H1 (cell line): ENCODE results near the gene AP2B1. TPM values are rescaled to one million over a fixed set of nuclear protein-coding genes. Genes with fewer than 3 reads are reported as not detected.

Source experiments
- CTCF ChIA-PET: fragments of 300-600 bp; sonication (Branson Sonifier 250); formaldehyde crosslinking; loops from one replicate; lab custom pipeline; 2021; ENCODE audit not compliant: partially characterized antibody; lab: Charles Lee
- POLR2A ChIA-PET: fragments of 300-600 bp; sonication (Branson Sonifier 250); formaldehyde crosslinking; loops from one replicate; lab custom pipeline; 2021; ENCODE audit warnings: inconsistent platforms; ENCODE audit not compliant: partially characterized antibody; lab: Charles Lee
- DNase-seq, 2 experiments: peaks; one replicate each; pipeline versions ENCODE4 v3.0.0 to v3.0.0-alpha.2; 2010 to 2022; ENCODE audit warnings: low spot score in 2 of 2, low read depth in 1 of 2, mixed read lengths in 1 of 2
- FAIRE-seq: peaks from 2 replicates; lab custom pipeline; 2011; peaks lifted over from hg19 to GRCh38; lab: Jason Lieb, UNC
- H2AFZ ChIP-seq: 2 replicates; pipeline ENCODE4 v1.8.1; 2012; ENCODE audit warnings: low read length, inconsistent platforms
- H2AK5ac ChIP-seq: 2 replicates; pipeline ENCODE4 v1.6.1; 2013; ENCODE audit warnings: low read depth, low read length
- H2BK120ac ChIP-seq: replicated peaks from 2 replicates; pipeline ENCODE3; 2013; ENCODE audit warnings: low read depth, low read length, inconsistent platforms
- H2BK12ac ChIP-seq: 2 replicates; pipeline ENCODE4 v1.6.1; 2013; ENCODE audit warnings: low read depth, low read length
- H2BK15ac ChIP-seq: 2 replicates; pipeline ENCODE4 v1.6.1; 2013; ENCODE audit warnings: low read length
- H2BK20ac ChIP-seq: 2 replicates; pipeline ENCODE4 v1.6.1; 2013; ENCODE audit warnings: low read length
- H2BK5ac ChIP-seq: 2 replicates; pipeline ENCODE4 v1.6.1; 2013; ENCODE audit warnings: low read depth, low read length
- H3K14ac ChIP-seq: 2 replicates; pipeline ENCODE4 v1.6.1; 2013; ENCODE audit warnings: inconsistent platforms; ENCODE audit not compliant: insufficient read length
- H3K18ac ChIP-seq: 2 replicates; pipeline ENCODE4 v1.6.1; 2013; ENCODE audit warnings: low read length; ENCODE audit errors: extremely low read depth
- H3K23ac ChIP-seq: 2 replicates; pipeline ENCODE4 v1.6.1; 2013; ENCODE audit warnings: inconsistent platforms; ENCODE audit not compliant: insufficient read length
- H3K23me2 ChIP-seq: 2 replicates; pipeline ENCODE4 v1.6.1; 2013; ENCODE audit warnings: low read depth, low read length
- H3K27ac ChIP-seq: 2 replicates; pipeline ENCODE4 v1.6.1; 2011; ENCODE audit warnings: low read depth, low read length, inconsistent platforms
- H3K27me3 ChIP-seq, 4 experiments: replicated peaks in 1 of 4; 1 replicate in 1 of 4; 2 replicates in 3 of 4; pipeline versions ENCODE4 v1.6.1 to v1.8.1; 2011 to 2013; ENCODE audit warnings: low read length in 3 of 4, mild to moderate bottlenecking in 3 of 4, inconsistent platforms in 2 of 4, mixed read lengths in 2 of 4, moderate library complexity in 1 of 4; ENCODE audit not compliant: control insufficient read depth in 3 of 4, insufficient read depth in 3 of 4; ENCODE audit errors: extremely low read depth in 1 of 4
- H3K36me3 ChIP-seq, 4 experiments: 2 replicates each; pipeline versions ENCODE4 v1.6.1 to v1.8.1; 2011 to 2013; ENCODE audit warnings: mild to moderate bottlenecking in 4 of 4, low read length in 3 of 4, moderate library complexity in 2 of 4, control low read depth in 1 of 4, inconsistent platforms in 1 of 4; ENCODE audit not compliant: insufficient read depth in 4 of 4, control insufficient read depth in 2 of 4
- H3K4ac ChIP-seq: replicated peaks from 2 replicates; pipeline ENCODE3; 2013; ENCODE audit warnings: low read length, low read depth, mixed read lengths, inconsistent platforms; ENCODE audit not compliant: insufficient read length
- H3K4me1 ChIP-seq, 4 experiments: replicated peaks in 1 of 4; 1 replicate in 1 of 4; 2 replicates in 3 of 4; pipeline versions ENCODE4 v1.6.1 to v1.8.1; 2011 to 2013; ENCODE audit warnings: low read length in 3 of 4, inconsistent platforms in 2 of 4, mixed read lengths in 1 of 4; ENCODE audit not compliant: insufficient read depth in 4 of 4, control insufficient read depth in 3 of 4
- H3K4me2 ChIP-seq, 2 experiments: 2 replicates each; pipeline versions ENCODE4 v1.6.1 to v1.8.1; 2011 to 2013; ENCODE audit warnings: low read depth in 2 of 2, low read length in 2 of 2, control low read depth in 1 of 2, inconsistent platforms in 1 of 2, mild to moderate bottlenecking in 1 of 2; ENCODE audit not compliant: insufficient read depth in 1 of 2
- H3K4me3 ChIP-seq, 4 experiments: fragments of 200-600, 300-600 bp in 1 of 4; sonication (generic), shearing (Covaris generic), sonication (Bioruptor Twin) in 1 of 4; 2 replicates each; pipeline versions ENCODE4 v1.5.1 to v1.8.1; 2011 to 2016; ENCODE audit warnings: low read length in 4 of 4, low read depth in 3 of 4, control low read depth in 2 of 4, inconsistent platforms in 2 of 4, mild to moderate bottlenecking in 2 of 4, mixed read lengths in 1 of 4, moderate library complexity in 1 of 4; ENCODE audit not compliant: insufficient read depth in 2 of 4; ENCODE audit errors: extremely low read depth in 1 of 4
- H3K56ac ChIP-seq: replicated peaks from 2 replicates; pipeline ENCODE3; 2013; ENCODE audit warnings: low read depth, mild to moderate bottlenecking, mixed read lengths, low read length, inconsistent platforms; ENCODE audit not compliant: insufficient read length
- H3K79me1 ChIP-seq: 2 replicates; pipeline ENCODE4 v1.6.1; 2013; ENCODE audit warnings: low read depth, low read length, control low read depth
- H3K79me2 ChIP-seq, 2 experiments: 2 replicates each; pipeline versions ENCODE4 v1.6.1 to v1.8.1; 2012 to 2013; ENCODE audit warnings: low read length in 2 of 2, mild to moderate bottlenecking in 2 of 2, inconsistent platforms in 1 of 2; ENCODE audit not compliant: insufficient read depth in 2 of 2, control insufficient read depth in 1 of 2
- H3K9ac ChIP-seq, 4 experiments: replicated peaks in 1 of 4; 1 replicate in 1 of 4; 2 replicates in 3 of 4; pipeline versions ENCODE4 v1.6.1 to v1.8.1; 2011 to 2013; ENCODE audit warnings: low read depth in 3 of 4, low read length in 3 of 4, control low read depth in 2 of 4, mild to moderate bottlenecking in 2 of 4, moderate library complexity in 2 of 4, inconsistent platforms in 1 of 4; ENCODE audit errors: extremely low read depth in 1 of 4
- H3K9me3 ChIP-seq, 2 experiments: 2 replicates each; pipeline versions ENCODE4 v1.6.1 to v1.8.1; 2012 to 2013; ENCODE audit warnings: mild to moderate bottlenecking in 2 of 2, moderate library complexity in 2 of 2, control low read depth in 1 of 2, inconsistent platforms in 1 of 2, low read depth in 1 of 2, low read length in 1 of 2, mixed read lengths in 1 of 2; ENCODE audit not compliant: insufficient read depth in 2 of 2
- H4K20me1 ChIP-seq, 2 experiments: replicated peaks in 1 of 2; 2 replicates each; pipeline versions ENCODE3 to v1.8.1; 2011 to 2013; ENCODE audit warnings: inconsistent platforms in 2 of 2, low read length in 2 of 2, mild to moderate bottlenecking in 1 of 2; ENCODE audit not compliant: insufficient read depth in 2 of 2, control insufficient read depth in 1 of 2
- H4K5ac ChIP-seq: 2 replicates; pipeline ENCODE4 v1.6.1; 2013; ENCODE audit warnings: low read length, low read depth, mixed read lengths, inconsistent platforms; ENCODE audit not compliant: insufficient read length
- H4K8ac ChIP-seq: 2 replicates; pipeline ENCODE4 v1.8.0; 2013; ENCODE audit warnings: mild to moderate bottlenecking, moderate library complexity, low read length, inconsistent platforms; ENCODE audit not compliant: insufficient read depth; ENCODE audit errors: extremely low read depth
- H4K91ac ChIP-seq: replicated peaks from 2 replicates; pipeline ENCODE3; 2013; ENCODE audit warnings: low read length, mixed read lengths, inconsistent platforms; ENCODE audit not compliant: insufficient read length
- KDM4A ChIP-seq: IDR thresholded peaks from one replicate; pipeline ENCODE4 v1.7.1; 2012; ENCODE audit warnings: low read depth, mild to moderate bottlenecking, moderate library complexity, low read length, inconsistent platforms; ENCODE audit not compliant: severe bottlenecking
- MAFK ChIP-seq: IDR thresholded peaks from 2 replicates; pipeline ENCODE4 v1.6.1; 2012; ENCODE audit warnings: low read depth, mild to moderate bottlenecking, improper control_type of control experiment, low read length
- PHF8 ChIP-seq: fragments of 200-600 bp; sonication (generic); conservative IDR thresholded peaks from 2 replicates; pipeline ENCODE4 v1.7.1; 2012; ENCODE audit warnings: low read depth, mild to moderate bottlenecking, inconsistent platforms, low read length, moderate library complexity
- WGBS, 2 experiments: shearing (Covaris generic) in 1 of 2; methylation state at CpG; one replicate each; pipeline versions ENCODE4 v1.1.6 to v1.1.7; 2013 to 2015; ENCODE audit warnings: low lambda C conversion rate in 2 of 2, mixed read lengths in 2 of 2, inconsistent platforms in 1 of 2, low coverage in 1 of 2, missing lambda C conversion rate in 1 of 2; ENCODE audit not compliant: insufficient replicate concordance in 2 of 2, insufficient coverage in 1 of 2, insufficient read length in 1 of 2; ENCODE audit errors: extremely low coverage in 1 of 2, missing lambda C conversion rate in 1 of 2; 5-methylcytosine and 5-hydroxymethylcytosine counted together
- polyA plus RNA-seq, 7 experiments: library from polyadenylated mRNA; depleted of rRNA in 3 of 7; stranded (reverse) in 5 of 7; unstranded in 2 of 7; fragments of >200 nt in 5 of 7; fragments of 200-250 nt in 2 of 7; gene quantifications; 1 replicate in 5 of 7; 2 replicates in 1 of 7; 4 replicates in 1 of 7; pipeline versions ENCODE4 v1.2.1 to v1.2.3, GENCODE V29; 2011 to 2013; ENCODE audit warnings: missing spikeins in 2 of 7, mixed read lengths in 2 of 7
- total RNA-seq: library from RNA; stranded (reverse); fragmentation: NEBNext Ultra II Directional; extraction: Animal tissue kit (Norgen Biotek cat#: 25700); gene quantifications from 2 replicates; pipeline ENCODE4 v1.2.1, GENCODE V29; 2021
- TF ChIP-seq, protein P1 (sequence below), 3 experiments: IDR thresholded peaks; 1 replicate in 2 of 3; 2 replicates in 1 of 3; pipeline versions ENCODE4 v1.5.1 to v1.6.1; 2011; ENCODE audit warnings: low read length in 3 of 3, mild to moderate bottlenecking in 3 of 3, inconsistent platforms in 2 of 3, low read depth in 1 of 3, moderate library complexity in 1 of 3; ENCODE audit not compliant: insufficient read depth in 1 of 3; ENCODE audit errors: control extremely low read depth in 1 of 3

AP2B1 gene
- total and polyA plus RNA-seq, 2 of the 8 experiments (the other 6 are each of a cell fraction or from before 2014, with no cell fraction given): 95.5 to 199 TPM

DNA sequence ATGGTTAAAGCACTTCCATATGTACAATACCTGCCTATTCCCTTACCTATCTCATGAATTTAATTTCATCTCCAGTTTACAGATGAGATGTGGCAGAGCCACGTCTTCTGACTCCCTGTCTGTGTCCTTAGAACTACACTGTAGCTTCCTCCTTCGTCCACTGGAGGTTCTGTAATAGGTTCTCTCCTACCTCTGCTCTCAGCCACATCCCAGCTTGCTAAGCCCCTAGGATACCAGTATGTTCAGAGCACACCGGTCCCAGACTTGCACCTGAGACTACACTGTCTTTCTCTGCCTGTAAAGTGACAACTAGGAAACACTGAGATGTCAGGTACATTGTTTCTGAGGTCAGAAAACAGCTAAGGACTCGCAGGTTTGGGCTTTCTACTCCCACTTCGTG is 140.5 kb downstream of the AP2B1 start:
- H2BK12ac ChIP-seq: no peak overlapping the region
- H3K36me3 ChIP-seq: peaks cover 0 to 18% (median 10%) of the 10 kb centered on the region in 4 experiments; a peak in 7 of 8 replicates
- no peak overlapping the region for H2BK5ac ChIP-seq
- no peak overlapping the region for H4K91ac ChIP-seq
- H2AK5ac ChIP-seq: no peak overlapping the region
- H4K8ac ChIP-seq: no peak overlapping the region
- H3K14ac ChIP-seq: no peak overlapping the region
- peaks cover 9% of the 10 kb centered on the region; the same call in 1 of the 2 replicates for H3K23me2 ChIP-seq
- no peak for FAIRE-seq
- POLR2A ChIA-PET: interaction anchor here (1.0 to 1.1 kb wide), 2 partner anchors 12 to 21 kb away, joined by 3 to 4 read pairs; no protein-coding TSS in a partner anchor
- H2BK20ac ChIP-seq: no peak overlapping the region
- no peaks in the 10 kb centered on the region for H3K9me3 ChIP-seq
- H3K18ac ChIP-seq: no peak overlapping the region
- peaks cover 6 to 26% (median 8%) of the 10 kb centered on the region in 4 experiments; a peak in 6 of 7 replicates for H3K4me1 ChIP-seq
- 0 out of 2 replicates have a peak, but pooled peaks cover 1% of the 10 kb centered on the region for H3K79me1 ChIP-seq
- H2AFZ ChIP-seq: no peak overlapping the region
- WGBS, 2 experiments: 86% methylated on average over 5 of the region's 5 CpGs; no CpG with 5 or more reads in 1 of the 2 experiments
- H3K4ac ChIP-seq: no peak overlapping the region
- H2BK15ac ChIP-seq: no peak overlapping the region
- no peak overlapping the region for H3K27ac ChIP-seq
- no peak overlapping the region for H3K56ac ChIP-seq
- no peak overlapping the region for H3K4me2 ChIP-seq
- H3K9ac ChIP-seq: no peak overlapping the region
- H3K4me3 ChIP-seq: no peak overlapping the region
- H4K5ac ChIP-seq: no peak overlapping the region
- CTCF ChIA-PET: interaction anchor here (1.2 to 9.8 kb wide), 8 partner anchors 11 to 131 kb away, joined by 3 to 45 read pairs (median 10); no protein-coding TSS in a partner anchor
- no peaks in the 10 kb centered on the region for H3K79me2 ChIP-seq
- H2BK120ac ChIP-seq: no peak overlapping the region
- peaks cover 0 to 2% of the 10 kb centered on the region in 2 experiments for H4K20me1 ChIP-seq
- no peak for TF ChIP-seq PHF8
- TF ChIP-seq, protein P1, sequence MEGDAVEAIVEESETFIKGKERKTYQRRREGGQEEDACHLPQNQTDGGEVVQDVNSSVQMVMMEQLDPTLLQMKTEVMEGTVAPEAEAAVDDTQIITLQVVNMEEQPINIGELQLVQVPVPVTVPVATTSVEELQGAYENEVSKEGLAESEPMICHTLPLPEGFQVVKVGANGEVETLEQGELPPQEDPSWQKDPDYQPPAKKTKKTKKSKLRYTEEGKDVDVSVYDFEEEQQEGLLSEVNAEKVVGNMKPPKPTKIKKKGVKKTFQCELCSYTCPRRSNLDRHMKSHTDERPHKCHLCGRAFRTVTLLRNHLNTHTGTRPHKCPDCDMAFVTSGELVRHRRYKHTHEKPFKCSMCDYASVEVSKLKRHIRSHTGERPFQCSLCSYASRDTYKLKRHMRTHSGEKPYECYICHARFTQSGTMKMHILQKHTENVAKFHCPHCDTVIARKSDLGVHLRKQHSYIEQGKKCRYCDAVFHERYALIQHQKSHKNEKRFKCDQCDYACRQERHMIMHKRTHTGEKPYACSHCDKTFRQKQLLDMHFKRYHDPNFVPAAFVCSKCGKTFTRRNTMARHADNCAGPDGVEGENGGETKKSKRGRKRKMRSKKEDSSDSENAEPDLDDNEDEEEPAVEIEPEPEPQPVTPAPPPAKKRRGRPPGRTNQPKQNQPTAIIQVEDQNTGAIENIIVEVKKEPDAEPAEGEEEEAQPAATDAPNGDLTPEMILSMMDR (IDR thresholded peaks at IDR 0.05; ENCODE audit: control extremely low read depth in 1 of 3, insufficient read depth in 1 of 3, low read depth in 1 of 3, low read length in 3 of 3): peak in 1 of 3 experiments; percentile 4; a peak in 1 of 4 replicates
- TF ChIP-seq MAFK: no peak
- TF ChIP-seq KDM4A: no peak
- peaks cover 0 to 6% (median 4%) of the 10 kb centered on the region in 4 experiments; a peak in 4 of 7 replicates for H3K27me3 ChIP-seq
- DNase-seq: no peak
- H3K23ac ChIP-seq: no peak overlapping the region
